HG03196 (cell line): ENCODE measurements around the gene BORCS5.
"Not testable (repeated sequence)": the region's sequence is repeated elsewhere in the genome, so short reads cannot be mapped to it uniquely, and the experiment has no call there.

ENCODE experiments used
- ATAC-seq: cut with Tn5 transposase; IDR thresholded peaks from one replicate; pipeline ENCODE4 v1.9.1; 2021; ENCODE audit not compliant: unreplicated experiment

The BORCS5 gene

DNA sequence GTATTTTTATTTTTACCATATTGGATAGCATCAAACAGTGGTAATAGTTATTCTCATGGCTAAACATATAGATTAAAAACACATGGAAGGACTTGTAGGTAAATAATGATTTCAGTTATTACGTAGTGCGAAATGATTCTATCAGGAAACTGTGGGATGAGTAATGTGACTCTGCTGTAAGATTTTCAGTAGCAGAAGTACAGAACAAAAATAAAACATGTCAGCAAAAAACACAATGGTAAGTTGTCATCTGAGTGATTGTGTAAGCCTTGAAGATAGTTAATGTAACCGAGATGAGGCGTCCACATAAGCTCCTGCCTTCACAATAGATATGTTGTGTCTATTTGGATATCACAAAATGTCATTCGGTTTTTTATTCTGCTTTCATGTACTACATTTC lies 99.8 kb downstream of the BORCS5 start:
- ATAC-seq, result no peak

- no peak for ATAC-seq
Observed at GRCh38 chr12:12460935-12461922, 104.4 kb downstream of the BORCS5 start.

DNA sequence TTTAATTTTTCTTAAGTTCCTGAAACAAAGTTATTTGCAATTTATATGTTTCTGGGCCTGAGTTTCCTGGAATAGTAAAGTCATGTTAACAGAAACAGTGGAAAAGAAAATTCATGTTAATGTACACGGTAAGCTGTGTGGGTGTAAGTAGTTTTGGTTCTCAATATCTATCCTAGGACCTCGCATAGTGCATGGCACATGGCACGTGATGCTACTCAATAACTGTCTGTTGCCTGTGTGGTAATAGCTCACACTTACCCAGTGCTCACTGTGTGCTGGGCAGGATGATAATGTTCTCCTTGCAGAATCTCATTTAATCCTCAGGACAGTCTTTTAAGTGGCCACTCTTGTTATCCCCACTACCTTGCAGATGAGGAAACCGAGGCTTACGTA lies 105.0 kb downstream of the BORCS5 start:
- no peak for ATAC-seq

DNA sequence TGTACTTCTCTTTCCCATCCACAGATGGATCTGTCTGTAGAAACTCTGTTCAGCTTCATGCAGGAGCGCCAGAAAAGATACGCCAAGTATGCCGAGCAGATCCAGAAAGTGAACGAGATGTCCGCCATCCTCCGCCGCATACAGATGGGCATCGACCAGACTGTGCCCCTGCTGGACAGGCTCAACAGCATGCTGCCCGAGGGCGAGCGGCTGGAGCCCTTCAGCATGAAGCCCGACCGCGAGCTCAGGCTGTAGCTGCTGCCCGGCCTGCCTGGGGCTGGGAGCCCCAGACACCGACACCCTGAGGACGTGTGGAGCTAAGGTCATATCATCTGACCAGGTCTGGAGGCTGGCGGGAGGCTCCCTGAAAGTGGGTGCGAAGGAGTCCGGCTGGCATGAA lies 108.6 kb downstream of the BORCS5 start:
- no peak for ATAC-seq

DNA sequence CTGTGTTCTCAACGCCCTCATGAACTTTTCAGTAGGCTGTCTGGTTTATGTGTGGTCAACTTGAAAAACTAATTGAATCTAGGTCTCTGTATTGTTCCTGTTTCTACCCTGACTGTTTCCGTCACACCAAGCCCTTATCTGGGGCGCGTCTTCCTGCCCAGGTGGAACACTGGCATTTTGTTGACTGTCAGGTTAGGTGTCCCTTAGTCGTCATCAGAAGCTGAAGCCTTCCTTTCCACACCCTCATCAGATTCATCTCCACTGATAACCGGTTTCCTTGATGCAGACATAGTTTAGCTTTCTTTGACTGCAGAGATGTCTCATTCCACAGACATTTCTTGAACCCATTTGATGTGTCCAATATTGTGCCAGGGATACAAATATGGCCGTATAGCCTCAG lies 109.3 kb downstream of the BORCS5 start:
- no peak for ATAC-seq

DNA sequence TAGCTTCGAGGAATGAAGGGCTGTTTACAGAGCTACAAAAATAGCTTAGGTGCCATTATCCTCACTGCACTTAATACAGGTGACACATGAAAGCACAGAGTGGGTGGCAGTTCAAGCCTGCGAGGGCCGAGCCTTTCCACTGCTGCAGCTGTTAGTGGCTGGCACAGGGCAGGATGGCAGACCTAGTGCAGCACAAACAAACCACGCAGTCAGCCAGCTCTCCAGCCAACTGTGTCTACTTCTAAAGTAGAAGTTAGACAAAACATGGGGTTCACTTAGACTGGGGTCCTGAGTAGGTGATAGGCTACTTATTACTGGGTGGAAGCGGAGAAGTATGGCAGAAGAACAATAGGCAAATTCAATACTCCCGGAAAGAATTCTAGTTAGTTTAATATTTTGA lies 110.4 kb downstream of the BORCS5 start:
- ATAC-seq, result no peak

DNA sequence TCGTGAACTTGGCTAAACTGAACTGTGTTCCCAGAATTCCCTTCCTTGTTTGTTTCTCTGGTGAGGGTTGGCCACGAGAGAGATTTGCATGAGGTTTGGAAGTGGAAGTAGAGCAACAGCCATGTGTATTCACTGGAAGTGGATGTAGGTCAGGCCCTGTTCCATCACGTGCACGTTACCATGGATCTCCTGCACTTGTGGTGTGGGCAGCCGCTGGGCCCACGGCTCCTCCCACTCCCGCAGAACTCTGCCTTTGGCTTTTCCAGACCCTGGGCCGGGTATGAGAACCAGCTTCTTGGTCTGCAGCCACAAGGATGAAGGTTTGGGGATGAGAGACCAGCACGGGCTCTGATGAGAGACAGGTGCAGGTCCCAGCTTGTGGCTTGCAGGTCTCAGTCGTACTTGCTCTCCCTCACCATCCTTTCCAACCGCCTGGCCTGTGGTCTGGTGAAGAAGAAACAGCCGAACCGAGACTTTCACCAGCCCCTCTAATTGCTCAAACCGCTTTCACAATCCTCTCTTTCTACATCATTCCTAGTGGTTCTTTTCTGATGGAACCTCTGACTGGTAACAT lies 110.9 kb downstream of the BORCS5 start:
- no peak for ATAC-seq

DNA sequence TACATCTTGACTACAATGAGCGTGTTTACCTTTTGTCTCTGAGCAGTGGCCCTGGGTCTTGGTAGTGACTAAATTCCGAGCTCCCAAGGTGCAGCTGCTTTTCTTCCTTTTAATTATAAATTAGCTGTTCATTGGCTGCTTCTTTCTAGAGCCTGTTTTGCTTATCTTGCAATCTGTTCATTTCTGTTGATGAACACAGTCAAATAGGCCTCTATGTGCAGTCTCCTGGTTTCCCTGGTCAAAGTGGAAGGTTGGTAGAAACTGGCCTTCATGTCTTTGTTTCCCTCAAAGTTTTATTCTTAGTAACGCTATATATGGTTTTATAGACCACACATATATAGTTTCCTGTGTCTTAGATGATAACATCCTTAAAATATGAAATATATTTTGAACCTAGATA lies 111.7 kb downstream of the BORCS5 start:
- ATAC-seq, result no peak

- no peak for ATAC-seq
Observed at GRCh38 chr12:12469386-12469785, 112.5 kb downstream of the BORCS5 start.

DNA sequence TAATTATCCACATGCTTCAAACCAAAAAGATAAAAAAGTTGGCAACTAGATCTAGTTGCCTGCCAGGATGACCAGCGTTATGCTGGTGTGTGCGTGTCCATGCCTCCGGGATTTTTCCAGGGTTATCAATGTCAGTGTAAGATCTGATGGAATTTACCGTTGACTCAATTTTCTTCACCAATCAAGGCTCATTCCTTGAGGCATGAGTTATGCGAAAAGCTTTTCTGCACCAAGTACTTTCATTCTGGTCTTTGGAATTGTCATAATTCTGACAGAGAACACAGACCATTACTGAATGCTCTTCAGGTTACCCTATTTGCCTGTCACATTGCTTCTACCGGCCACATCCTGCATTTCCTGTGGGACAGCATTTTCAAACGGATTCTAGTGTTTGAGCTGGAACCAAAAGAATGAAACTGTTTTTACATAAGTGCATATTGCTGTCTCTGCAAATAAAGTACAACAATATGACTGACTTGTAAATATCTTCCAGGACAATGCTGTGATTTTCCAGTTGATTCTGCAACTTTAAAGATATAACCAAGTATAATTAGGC lies 114.0 kb downstream of the BORCS5 start:
- ATAC-seq, result no peak

DNA sequence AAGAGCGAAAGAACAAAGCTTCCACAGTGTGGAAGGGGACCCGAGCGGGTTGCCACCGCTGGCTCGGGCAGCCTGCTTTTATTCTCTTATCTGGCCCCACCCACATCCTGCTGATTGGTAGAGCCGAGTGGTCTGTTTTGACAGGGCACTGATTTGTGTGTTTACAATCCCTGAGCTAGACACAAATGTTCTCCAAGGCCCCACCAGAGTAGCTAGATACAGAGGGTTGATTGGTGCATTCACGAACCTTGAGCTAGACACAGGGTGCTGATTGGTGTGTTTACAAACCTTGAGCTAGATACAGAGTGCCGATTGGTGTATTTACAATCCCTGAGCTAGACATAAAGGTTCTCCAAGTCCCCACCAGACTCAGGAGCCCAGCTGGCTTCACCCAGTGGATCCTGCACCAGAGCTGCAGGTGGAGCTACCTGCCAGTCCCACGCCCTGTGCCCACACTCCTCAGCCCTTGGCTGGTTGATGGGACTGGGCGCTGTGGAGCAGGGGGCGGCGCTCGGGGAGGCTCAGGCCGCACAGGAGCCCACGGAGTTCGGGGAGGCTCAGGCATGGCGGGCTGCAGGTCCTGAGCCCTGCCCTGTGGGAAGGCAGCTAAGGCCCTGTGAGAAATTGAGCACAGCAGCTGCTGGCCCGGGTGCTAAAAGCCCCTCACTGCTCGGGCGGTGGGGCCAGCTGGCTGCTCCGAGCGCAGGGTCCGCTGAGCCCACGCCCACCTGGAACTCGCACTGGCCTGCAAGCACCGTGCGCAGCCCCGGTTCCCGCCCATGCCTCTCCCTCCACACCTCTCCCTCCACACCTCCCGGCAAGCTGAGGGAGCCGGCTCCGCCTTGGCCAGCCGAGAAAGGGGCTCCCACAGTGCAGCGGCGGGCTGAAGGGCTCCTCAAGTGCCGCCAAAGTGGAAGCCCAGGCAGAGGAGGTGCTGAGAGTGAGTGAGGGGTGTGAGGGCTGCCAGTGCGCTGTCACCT lies 115.4 kb downstream of the BORCS5 start:
- not testable (repeated sequence) for ATAC-seq

- ATAC-seq, result no peak
Observed at GRCh38 chr12:12473223-12473622, 116.3 kb downstream of the BORCS5 start.

DNA sequence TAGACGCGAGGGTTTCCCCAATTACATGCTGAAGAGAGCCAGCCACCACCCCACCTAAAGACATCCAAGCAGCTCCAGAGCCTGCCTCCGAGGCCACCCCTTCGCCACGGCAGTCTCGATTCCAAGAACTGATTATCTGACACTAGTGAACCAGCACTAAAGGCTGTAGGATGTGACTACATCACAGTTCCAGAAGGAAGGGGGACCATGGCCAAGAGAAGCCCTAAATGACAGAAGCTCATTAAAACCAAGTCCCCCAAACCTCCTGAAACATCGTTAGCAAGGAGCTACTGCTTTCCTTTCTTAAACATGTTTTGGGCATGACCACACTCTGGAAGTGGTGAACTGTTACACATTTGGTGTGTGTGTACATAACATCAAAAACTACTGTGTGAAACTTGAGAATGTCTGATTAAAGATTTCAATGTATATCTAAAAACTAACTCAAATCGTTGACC lies 117.6 kb downstream of the BORCS5 start:
- ATAC-seq, result no peak

GRCh38 chr12:12474931-12475795 lies 118.3 kb downstream of the BORCS5 start:
- ATAC-seq, result peak; percentile 84

GRCh38 chr12:12476857-12477531 lies 120.1 kb downstream of the BORCS5 start:
- no peak for ATAC-seq

DNA sequence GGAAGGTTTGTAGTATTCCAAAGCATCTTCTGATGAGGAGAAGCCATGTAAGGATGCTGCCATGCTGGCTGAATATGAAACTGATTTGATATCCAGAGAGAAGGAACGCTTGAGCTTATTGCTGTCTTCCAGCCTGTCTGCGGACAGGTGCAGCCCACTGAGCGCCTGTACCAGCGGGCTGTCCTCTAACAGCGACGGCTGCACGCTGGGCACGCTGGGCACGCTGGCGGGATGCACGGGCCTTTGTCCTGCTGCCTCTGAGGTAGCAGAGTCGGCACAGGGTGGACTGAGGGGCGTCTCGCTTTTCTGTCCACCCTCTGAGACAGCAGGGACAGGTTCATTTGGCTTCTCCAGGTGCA lies 120.6 kb downstream of the BORCS5 start:
- no peak for ATAC-seq

DNA sequence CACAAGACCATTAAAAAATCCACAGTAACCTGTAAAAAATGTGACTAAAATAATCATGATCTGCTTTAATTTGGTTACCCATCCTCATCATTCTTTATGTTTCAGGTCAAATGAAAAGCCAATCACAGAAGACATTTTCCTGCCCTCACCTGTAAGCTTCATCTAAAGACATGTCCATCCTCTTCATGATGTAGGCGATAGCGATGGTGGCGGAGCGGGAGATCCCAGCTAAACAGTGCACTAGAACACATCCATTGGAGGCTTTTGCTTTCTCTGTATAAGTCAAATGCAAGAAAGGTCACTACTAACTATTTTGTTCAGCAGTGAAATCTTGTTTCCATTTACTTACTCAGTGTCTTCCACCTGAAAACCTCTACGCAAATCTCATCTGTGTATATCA lies 123.2 kb downstream of the BORCS5 start:
- no peak for ATAC-seq

- no peak for ATAC-seq
Observed at GRCh38 chr12:12481631-12482030, 124.8 kb downstream of the BORCS5 start.

DNA sequence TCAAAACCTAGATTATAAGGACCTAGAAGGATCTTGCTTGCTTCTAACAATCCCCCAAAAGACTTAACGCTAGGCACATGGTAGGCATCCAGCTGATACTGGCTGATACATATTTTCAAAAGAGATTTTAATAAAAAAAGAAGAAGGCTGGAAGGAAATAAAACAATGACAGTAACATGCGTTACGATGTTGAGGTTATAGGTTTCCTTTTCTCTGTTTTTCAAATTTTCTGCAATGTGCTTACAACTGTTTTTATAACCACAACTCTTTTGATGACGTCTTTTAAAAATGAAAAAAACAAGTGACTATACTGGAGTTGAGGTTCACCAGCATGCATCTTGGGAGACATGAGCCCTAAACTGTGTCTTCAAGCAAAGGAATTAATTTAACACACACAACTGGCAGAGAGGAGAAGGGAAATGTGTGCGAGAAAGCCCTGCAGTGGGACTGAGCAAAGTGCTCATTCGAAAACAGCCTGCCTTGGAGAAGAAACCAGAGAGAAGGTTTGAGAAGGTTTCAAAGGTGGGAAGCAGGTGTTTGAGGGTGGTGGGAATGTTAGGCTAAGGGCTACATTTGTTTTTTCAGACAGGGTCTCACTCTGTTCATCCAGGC lies 125.4 kb downstream of the BORCS5 start:
- ATAC-seq, result no peak
